HL-60 (cell line): ENCODE results near the gene THUMPD2.

ENCODE experiments used
- DNase-seq, 2 experiments: peaks; one replicate each; pipeline ENCODE4 v3.0.0-alpha.2; 2010 to 2020; ENCODE audit warnings: low read depth in 1 of 2, low spot score in 1 of 2
- H3K27ac ChIP-seq: fragments of 250-450 bp; sonication (Bioruptor Pico); replicated peaks from 2 replicates; pipeline ENCODE4 v1.5.1; 2020; ENCODE audit warnings: mild to moderate bottlenecking, moderate library complexity
- H3K27me3 ChIP-seq: fragments of 250-450 bp; sonication (Bioruptor Pico); 2 replicates; pipeline ENCODE4 v1.5.1; 2021; ENCODE audit warnings: mild to moderate bottlenecking, moderate library complexity; ENCODE audit not compliant: insufficient read depth, poor library complexity, severe bottlenecking
- H3K4me3 ChIP-seq: replicated peaks from 2 replicates; pipeline ENCODE4 v1.5.1; 2011; ENCODE audit warnings: mild to moderate bottlenecking, control low read depth, low read length; ENCODE audit not compliant: insufficient read depth
- CTCF ChIP-seq: IDR thresholded peaks from one replicate; pipeline ENCODE4 v1.5.1; 2011; ENCODE audit warnings: low read length, control low read depth, inconsistent platforms; ENCODE audit not compliant: insufficient read depth
- GABPA ChIP-seq: IDR thresholded peaks from 2 replicates; pipeline ENCODE4 v1.6.1; 2012; ENCODE audit warnings: low read depth
- POLR2AphosphoS5 ChIP-seq: IDR thresholded peaks from 2 replicates; pipeline ENCODE4 v1.6.1; 2012; ENCODE audit warnings: low read depth
- REST ChIP-seq: IDR thresholded peaks from 2 replicates; pipeline ENCODE4 v1.6.1; 2012; ENCODE audit warnings: low read depth; ENCODE audit not compliant: insufficient replicate concordance
- SPI1 ChIP-seq: IDR thresholded peaks from 2 replicates; pipeline ENCODE4 v1.6.1; 2012; ENCODE audit warnings: low read depth, mild to moderate bottlenecking, borderline replicate concordance

The THUMPD2 gene

GRCh38 chr2:39697454-39697853, 81.6 kb downstream of the THUMPD2 start:
- no peak for TF ChIP-seq REST
- no peak for TF ChIP-seq GABPA
- no peak for TF ChIP-seq CTCF
- no peak for TF ChIP-seq SPI1
- TF ChIP-seq POLR2AphosphoS5: no peak
- H3K27me3 ChIP-seq: no peaks in the 10 kb centered on the region
- no peak overlapping the region for H3K27ac ChIP-seq
- no peak for DNase-seq
- no peak overlapping the region for H3K4me3 ChIP-seq

GRCh38 chr2:39696838-39697237, 82.2 kb downstream of the THUMPD2 start:
- TF ChIP-seq GABPA: no peak
- no peak for TF ChIP-seq SPI1
- no peak for TF ChIP-seq POLR2AphosphoS5
- no peak for TF ChIP-seq CTCF
- no peak for TF ChIP-seq REST
- no peaks in the 10 kb centered on the region for H3K27me3 ChIP-seq
- no peak for DNase-seq
- no peak overlapping the region for H3K27ac ChIP-seq
- H3K4me3 ChIP-seq: no peak overlapping the region

- no peak overlapping the region for H3K27ac ChIP-seq
- no peak for DNase-seq
- no peaks in the 10 kb centered on the region for H3K27me3 ChIP-seq
- H3K4me3 ChIP-seq: no peak overlapping the region
- no peak for TF ChIP-seq CTCF
- no peak for TF ChIP-seq REST
- no peak for TF ChIP-seq SPI1
- no peak for TF ChIP-seq GABPA
- no peak for TF ChIP-seq POLR2AphosphoS5
Observed at GRCh38 chr2:39696101-39696553, 82.9 kb downstream of the THUMPD2 start.
